Esophagus squamous epithelium (tissue), 5 donors: ENCODE measurements around the gene ASCL5. TPM values are rescaled to one million over a fixed set of nuclear protein-coding genes. Genes with fewer than 3 reads are reported as not detected.

ENCODE experiments used
- DNase-seq: peaks from one replicate; lab custom pipeline; 2025; lab: John Stamatoyannopoulos, UW
- H3K27ac ChIP-seq, 4 donors: fragments of 200-600 bp; sonication (generic); one replicate each; pipeline ENCODE4 v1.5.1; 2016 to 2019; ENCODE audit warnings: mild to moderate bottlenecking in 1 of 4
- H3K27me3 ChIP-seq, 4 donors: fragments of 200-600 bp; sonication (generic); 1 replicate in 3 of 4; 2 replicates in 1 of 4; pipeline versions ENCODE4 v1.5.1 to v1.6.0; 2017 to 2021; ENCODE audit warnings: antibody characterized with exemption in 1 of 4
- H3K36me3 ChIP-seq, 3 donors: fragments of 200-600 bp; sonication (generic); one replicate each; pipeline ENCODE4 v1.5.1; 2016 to 2019
- H3K4me1 ChIP-seq, 3 donors: fragments of 200-600 bp; sonication (generic); one replicate each; pipeline ENCODE4 v1.5.1; 2017 to 2019
- H3K4me3 ChIP-seq, 4 donors: fragments of 200-600 bp; sonication (generic); 1 replicate in 3 of 4; 2 replicates in 1 of 4; pipeline ENCODE4 v1.5.1; 2016 to 2019; ENCODE audit warnings: mild to moderate bottlenecking in 2 of 4, moderate library complexity in 1 of 4
- H3K9me3 ChIP-seq, 3 donors: fragments of 200-600 bp; sonication (generic); one replicate each; pipeline ENCODE4 v1.5.1; 2016 to 2019
- CTCF ChIP-seq, 6 experiments: fragments of 450-650 bp in 4 of 6; fragments of 200-600 bp in 2 of 6; sonication (generic) in 2 of 6; IDR thresholded peaks; one replicate each; pipeline ENCODE4 v1.5.1; 2016 to 2019; ENCODE audit warnings: antibody characterized with exemption in 6 of 6, mild to moderate bottlenecking in 4 of 6, moderate library complexity in 4 of 6
- POLR2A ChIP-seq, 4 donors: fragments of 450-650 bp; IDR thresholded peaks; one replicate each; pipeline ENCODE4 v1.6.1; 2017; ENCODE audit warnings: antibody characterized with exemption in 4 of 4, mild to moderate bottlenecking in 4 of 4, moderate library complexity in 3 of 4
- WGBS, 2 donors: methylation state at CpG; one replicate each; pipeline ENCODE4 v1.1.5; 2018; 5-methylcytosine and 5-hydroxymethylcytosine counted together
- intact Hi-C: fragments of 100-400 bp; cut with DNase I; formaldehyde crosslinking; loops from one replicate; pipeline ENCODE4 v1.15.0; 2022
- total RNA-seq, 4 donors: library from RNA; depleted of rRNA; stranded (reverse); fragments of >200 nt; gene quantifications; one replicate each; pipeline ENCODE4 v1.1.0, GENCODE V29; 2016
- donor health status: DM: yes; HTN: yes; CAD: no.

ASCL5 gene
- total RNA-seq, 4 donors from 2014 or later, result not detected

GRCh38 chr1:201172326-201172725 lies 45.3 kb upstream of the ASCL5 start:
- peaks cover 0 to 27% (median 4%) of the 10 kb centered on the region in 3 donors for H3K4me1 ChIP-seq
- DNase-seq, result no peak
- no peaks in the 10 kb centered on the region for H3K9me3 ChIP-seq
- H3K27ac ChIP-seq, result no peak overlapping the region
- TF ChIP-seq CTCF (IDR thresholded peaks at IDR 0.05), result no peak
- no peak for TF ChIP-seq POLR2A (IDR thresholded peaks at IDR 0.05)
- intact Hi-C loops, result no loop called here
- 87 to 94% methylated on average over 2 to 4 of the region's 4 CpGs for WGBS, 2 donors
- no peak overlapping the region for H3K4me3 ChIP-seq
- peaks cover 0 to 6% (median 0%) of the 10 kb centered on the region in 4 donors for H3K27me3 ChIP-seq
- no peaks in the 10 kb centered on the region for H3K36me3 ChIP-seq

GRCh38 chr1:201171063-201172036 lies 44.4 kb upstream of the ASCL5 start:
- H3K27me3 ChIP-seq, result peaks cover 0 to 6% (median 0%) of the 10 kb centered on the region in 4 donors
- intact Hi-C loops, result no loop called here
- no peak for DNase-seq
- H3K4me1 ChIP-seq, result peaks cover 0 to 19% (median 4%) of the 10 kb centered on the region in 3 donors
- peak overlapping the region; percentile 47 to 73 (median 63) for H3K4me3 ChIP-seq
- no peaks in the 10 kb centered on the region for H3K9me3 ChIP-seq
- WGBS, 2 donors, result 35 to 72% methylated on average over 5 to 12 of the region's 48 CpGs
- TF ChIP-seq CTCF (IDR thresholded peaks at IDR 0.05) (peak in 4 of 6 experiments; percentile 12 to 39 (median 32)), POLR2A (IDR thresholded peaks at IDR 0.05) (no peak)
- H3K36me3 ChIP-seq, result no peaks in the 10 kb centered on the region
- H3K27ac ChIP-seq, result peak overlapping the region; percentile 81 to 92 (median 88)

GRCh38 chr1:201170533-201171062 lies 43.6 kb upstream of the ASCL5 start:
- Histone ChIP-seq H3K4me3 (peak overlapping the region; percentile 47 to 73 (median 63)), H3K36me3 (no peaks in the 10 kb centered on the region), H3K27ac (peak overlapping the region; percentile 81 to 92 (median 88)), H3K9me3 (no peaks in the 10 kb centered on the region), H3K4me1 (peaks cover 0 to 19% (median 4%) of the 10 kb centered on the region in 3 donors), H3K27me3 (peaks cover 0 to 3% (median 0%) of the 10 kb centered on the region in 4 donors)
- intact Hi-C loops, result no loop called here
- 6 to 7% methylated on average over 7 to 18 of the region's 26 CpGs for WGBS, 2 donors
- TF ChIP-seq CTCF (IDR thresholded peaks at IDR 0.05) (peak in 2 of 6 experiments; percentile 16 to 31), POLR2A (IDR thresholded peaks at IDR 0.05) (peak in 3 of 4 donors; percentile 8 to 77 (median 54))
- DNase-seq, result peak; percentile 29

- Histone ChIP-seq H3K4me3 (peak overlapping the region in 3 of 4 donors; percentile 61 to 73 (median 65)), H3K4me1 (peaks cover 0 to 19% (median 4%) of the 10 kb centered on the region in 3 donors), H3K36me3 (no peaks in the 10 kb centered on the region), H3K27me3 (peaks cover 0 to 5% (median 0%) of the 10 kb centered on the region in 4 donors), H3K27ac (peak overlapping the region; percentile 81 to 92 (median 88)), H3K9me3 (no peaks in the 10 kb centered on the region)
- TF ChIP-seq POLR2A (IDR thresholded peaks at IDR 0.05) (no peak), CTCF (IDR thresholded peaks at IDR 0.05) (no peak)
- intact Hi-C loops, result no loop called here
- DNase-seq, result no peak
- 68 to 79% methylated on average over 2 of the region's 2 CpGs for WGBS, 2 donors
Observed at GRCh38 chr1:201169971-201170532, 43.1 kb upstream of the ASCL5 start.
